Fibroblast of lung (primary cell): ENCODE measurements around the gene RPS6KA2.

ENCODE experiments used
- CTCF ChIP-seq, 2 donors: IDR thresholded peaks in 1 of 2; conservative IDR thresholded peaks in 1 of 2; 1 replicate in 1 of 2; 2 replicates in 1 of 2; pipeline ENCODE4 v1.5.1; 2011 to 2012; ENCODE audit warnings: low read length in 2 of 2, control low read depth in 1 of 2, inconsistent platforms in 1 of 2, low read depth in 1 of 2, mild to moderate bottlenecking in 1 of 2
- EZH2 ChIP-seq: IDR thresholded peaks from 2 replicates; pipeline ENCODE4 v1.5.1; 2012; ENCODE audit warnings: low read length, control low read depth, mild to moderate bottlenecking; ENCODE audit errors: missing control alignments

- no peak for TF ChIP-seq CTCF (conservative IDR thresholded peaks at IDR 0.05 in 1 of 2, IDR thresholded peaks at IDR 0.05 in 1 of 2; ENCODE audit: low read depth in 1 of 2, low read length in 2 of 2)
- no peak for TF ChIP-seq EZH2
These were observed 2.6 kb upstream of the RPS6KA2 start for GRCh38 chr6:166629628-166630027.
